ENCODE results near the gene DTX4.

The DTX4 gene

DNA sequence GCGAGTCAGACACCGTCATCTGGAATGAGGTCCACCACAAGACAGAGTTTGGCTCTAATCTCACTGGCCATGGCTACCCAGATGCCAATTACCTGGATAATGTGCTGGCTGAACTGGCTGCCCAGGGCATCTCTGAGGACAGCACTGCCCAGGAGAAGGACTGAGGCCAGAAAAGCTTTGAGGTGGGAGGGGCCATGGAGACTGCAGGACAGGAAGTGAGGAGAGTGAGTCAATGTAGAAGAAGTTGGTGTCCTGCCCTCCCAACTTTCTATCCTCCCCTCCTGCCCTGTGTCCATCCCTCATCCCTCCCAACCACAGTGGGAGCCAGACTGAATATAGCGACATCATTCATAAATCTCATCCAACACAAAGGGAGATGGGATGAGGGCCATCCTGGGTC lies 32.8 kb downstream of the DTX4 start:
- Histone ChIP-seq H3K27ac (ENCODE audit: low read depth, low read length, poor library complexity, severe bottlenecking) (no peak overlapping the region), H3K36me3 (ENCODE audit: insufficient read depth, low read length) (no peaks in the 10 kb centered on the region), H3K4me2 (ENCODE audit: low read length) (no peak overlapping the region), H3K9me3 (ENCODE audit: low read length) (no peaks in the 10 kb centered on the region), H3K9me2 (ENCODE audit: low read depth, low read length) (no peaks in the 10 kb centered on the region), H4K20me1 (ENCODE audit: insufficient read depth, low read length) (no peaks in the 10 kb centered on the region), H3K4me3 (ENCODE audit: low read depth, low read length, poor library complexity, severe bottlenecking) (no peak overlapping the region), H3K79me2 (ENCODE audit: insufficient read depth, low read length) (no peaks in the 10 kb centered on the region), H2AFZ (ENCODE audit: low read length) (no peak overlapping the region), H3K4me1 (ENCODE audit: insufficient read depth, low read length, severe bottlenecking) (peaks cover 25% of the 10 kb centered on the region), H3K9ac (ENCODE audit: low read length) (no peak overlapping the region), H3K27me3 (ENCODE audit: insufficient read depth, low read length) (no peaks in the 10 kb centered on the region), H3F3A (ENCODE audit: insufficient read depth, low read length) (no peaks in the 10 kb centered on the region)
- TF ChIP-seq CTCF (IDR thresholded peaks at IDR 0.05; ENCODE audit: low read length): no peak
- no peak for TF ChIP-seq EZH2 (IDR thresholded peaks at IDR 0.05; ENCODE audit: borderline replicate concordance, low read length)

DNA sequence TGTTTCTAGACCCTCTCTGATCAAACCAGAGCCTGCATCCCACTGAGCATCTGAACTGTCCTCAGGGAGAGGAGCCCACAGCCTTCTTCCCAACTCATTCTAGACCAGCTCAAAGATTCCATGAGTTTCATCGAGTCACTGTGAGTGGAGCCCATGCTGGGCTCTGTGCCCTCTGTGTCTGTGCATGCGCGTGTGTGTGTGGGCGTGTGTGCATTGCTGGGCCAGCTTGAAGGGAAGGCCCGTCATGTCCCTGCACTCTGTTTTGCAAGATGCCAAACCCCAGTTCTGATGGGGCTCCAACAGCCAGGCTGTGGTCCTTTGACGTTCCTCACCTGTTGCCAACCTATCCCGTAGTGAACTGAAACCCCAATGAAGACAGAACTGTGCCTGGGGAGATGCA lies 33.7 kb downstream of the DTX4 start:
- peaks cover 27% of the 10 kb centered on the region for H3K4me1 ChIP-seq (ENCODE audit: insufficient read depth, low read length, severe bottlenecking)
- no peaks in the 10 kb centered on the region for H4K20me1 ChIP-seq (ENCODE audit: insufficient read depth, low read length)
- no peaks in the 10 kb centered on the region for H3K27me3 ChIP-seq (ENCODE audit: insufficient read depth, low read length)

DNA sequence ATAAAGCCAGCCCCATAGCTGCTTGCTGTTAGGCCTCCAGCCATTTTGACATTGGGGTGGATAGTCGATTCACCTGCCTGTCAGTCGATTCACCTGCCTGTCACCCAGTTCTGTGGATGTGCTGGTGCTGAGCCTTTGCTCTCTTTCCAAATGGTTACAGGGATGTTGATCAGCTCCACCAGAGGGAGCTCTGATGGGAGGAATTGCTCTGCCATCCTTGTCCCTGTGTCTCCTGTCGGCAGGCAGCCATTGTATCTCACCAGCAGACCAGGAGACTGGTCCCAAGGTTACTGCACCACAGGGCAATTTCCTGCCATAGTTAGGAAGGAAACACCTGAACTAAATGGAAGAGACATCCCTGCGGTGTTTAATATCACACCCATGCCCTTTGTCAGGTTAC lies 34.7 kb downstream of the DTX4 start:
- Histone ChIP-seq H3K4me1 (ENCODE audit: insufficient read depth, low read length, severe bottlenecking) (peaks cover 33% of the 10 kb centered on the region), H4K20me1 (ENCODE audit: insufficient read depth, low read length) (no peaks in the 10 kb centered on the region), H3K36me3 (ENCODE audit: insufficient read depth, low read length) (no peaks in the 10 kb centered on the region), H3K4me2 (ENCODE audit: low read length) (no peak overlapping the region), H3K27me3 (ENCODE audit: insufficient read depth, low read length) (no peaks in the 10 kb centered on the region), H3K27ac (ENCODE audit: low read depth, low read length, poor library complexity, severe bottlenecking) (no peak overlapping the region), H3K9me3 (ENCODE audit: low read length) (no peaks in the 10 kb centered on the region), H3K4me3 (ENCODE audit: low read depth, low read length, poor library complexity, severe bottlenecking) (no peak overlapping the region), H3K9ac (ENCODE audit: low read length) (no peak overlapping the region), H3K9me2 (ENCODE audit: low read depth, low read length) (no peaks in the 10 kb centered on the region), H3K79me2 (ENCODE audit: insufficient read depth, low read length) (no peaks in the 10 kb centered on the region), H2AFZ (ENCODE audit: low read length) (no peak overlapping the region), H3F3A (ENCODE audit: insufficient read depth, low read length) (no peaks in the 10 kb centered on the region)
- TF ChIP-seq EZH2 (IDR thresholded peaks at IDR 0.05; ENCODE audit: borderline replicate concordance, low read length) (no peak), CTCF (IDR thresholded peaks at IDR 0.05; ENCODE audit: low read length) (peak; percentile 61)

More for the DNA sequence above, 33.7 kb downstream of the DTX4 start:
- Histone ChIP-seq H3K9ac (ENCODE audit: low read length) (no peak overlapping the region), H3K9me2 (ENCODE audit: low read depth, low read length) (no peaks in the 10 kb centered on the region), H3K36me3 (ENCODE audit: insufficient read depth, low read length) (no peaks in the 10 kb centered on the region), H3K27ac (ENCODE audit: low read depth, low read length, poor library complexity, severe bottlenecking) (no peak overlapping the region), H3F3A (ENCODE audit: insufficient read depth, low read length) (no peaks in the 10 kb centered on the region), H3K4me2 (ENCODE audit: low read length) (no peak overlapping the region), H3K4me3 (ENCODE audit: low read depth, low read length, poor library complexity, severe bottlenecking) (no peak overlapping the region), H3K9me3 (ENCODE audit: low read length) (no peaks in the 10 kb centered on the region), H2AFZ (ENCODE audit: low read length) (no peak overlapping the region), H3K79me2 (ENCODE audit: insufficient read depth, low read length) (no peaks in the 10 kb centered on the region)
- no peak for TF ChIP-seq CTCF (IDR thresholded peaks at IDR 0.05; ENCODE audit: low read length)
- no peak for TF ChIP-seq EZH2 (IDR thresholded peaks at IDR 0.05; ENCODE audit: borderline replicate concordance, low read length)
